22Rv1 (cell line): ENCODE measurements around the gene HPS3.
A peak's percentile ranks its signal among the peaks of the same experiment; 100 is the strongest.

ENCODE experiments used
- H3K27ac ChIP-seq: fragments of 450-650 bp; 2 replicates; pipeline ENCODE4 v1.5.1; 2017
- ZFX ChIP-seq: fragments of 450-650 bp; IDR thresholded peaks from 2 replicates; pipeline ENCODE4 v1.6.1; 2017; ENCODE audit warnings: antibody characterized with exemption, borderline replicate concordance
- TF ChIP-seq, protein P1 (sequence below): fragments of 450-650 bp; IDR thresholded peaks from 2 replicates; pipeline ENCODE4 v1.5.1; 2017; ENCODE audit warnings: mild to moderate bottlenecking

HPS3 gene

DNA sequence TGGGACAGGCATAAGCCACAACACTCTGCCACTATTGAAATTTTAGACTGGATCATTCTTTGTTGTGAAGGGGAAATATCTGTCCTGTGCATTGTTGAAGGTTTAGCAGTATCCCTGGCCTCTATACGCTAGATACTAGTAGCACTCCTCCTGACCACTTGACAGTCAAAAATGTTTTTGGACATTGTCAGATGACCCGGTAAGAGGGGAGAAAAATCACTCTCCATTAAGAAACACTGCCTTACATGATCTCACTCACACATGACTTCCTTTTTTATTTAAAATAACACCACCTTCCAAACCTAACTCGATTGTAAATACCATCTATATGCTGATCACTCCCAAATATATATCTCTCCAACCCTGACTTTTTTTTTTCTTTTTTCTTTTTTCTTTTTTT, 27.8 kb upstream of the HPS3 start:
- TF ChIP-seq, protein P1, sequence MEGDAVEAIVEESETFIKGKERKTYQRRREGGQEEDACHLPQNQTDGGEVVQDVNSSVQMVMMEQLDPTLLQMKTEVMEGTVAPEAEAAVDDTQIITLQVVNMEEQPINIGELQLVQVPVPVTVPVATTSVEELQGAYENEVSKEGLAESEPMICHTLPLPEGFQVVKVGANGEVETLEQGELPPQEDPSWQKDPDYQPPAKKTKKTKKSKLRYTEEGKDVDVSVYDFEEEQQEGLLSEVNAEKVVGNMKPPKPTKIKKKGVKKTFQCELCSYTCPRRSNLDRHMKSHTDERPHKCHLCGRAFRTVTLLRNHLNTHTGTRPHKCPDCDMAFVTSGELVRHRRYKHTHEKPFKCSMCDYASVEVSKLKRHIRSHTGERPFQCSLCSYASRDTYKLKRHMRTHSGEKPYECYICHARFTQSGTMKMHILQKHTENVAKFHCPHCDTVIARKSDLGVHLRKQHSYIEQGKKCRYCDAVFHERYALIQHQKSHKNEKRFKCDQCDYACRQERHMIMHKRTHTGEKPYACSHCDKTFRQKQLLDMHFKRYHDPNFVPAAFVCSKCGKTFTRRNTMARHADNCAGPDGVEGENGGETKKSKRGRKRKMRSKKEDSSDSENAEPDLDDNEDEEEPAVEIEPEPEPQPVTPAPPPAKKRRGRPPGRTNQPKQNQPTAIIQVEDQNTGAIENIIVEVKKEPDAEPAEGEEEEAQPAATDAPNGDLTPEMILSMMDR = no peak
- TF ChIP-seq ZFX = no peak
- H3K27ac ChIP-seq = no peak overlapping the region

- no peak for TF ChIP-seq ZFX
- TF ChIP-seq, protein P1 = no peak
- no peak overlapping the region for H3K27ac ChIP-seq
Measured at GRCh38 chr3:149104484-149104883, 25.0 kb upstream of the HPS3 start.

DNA sequence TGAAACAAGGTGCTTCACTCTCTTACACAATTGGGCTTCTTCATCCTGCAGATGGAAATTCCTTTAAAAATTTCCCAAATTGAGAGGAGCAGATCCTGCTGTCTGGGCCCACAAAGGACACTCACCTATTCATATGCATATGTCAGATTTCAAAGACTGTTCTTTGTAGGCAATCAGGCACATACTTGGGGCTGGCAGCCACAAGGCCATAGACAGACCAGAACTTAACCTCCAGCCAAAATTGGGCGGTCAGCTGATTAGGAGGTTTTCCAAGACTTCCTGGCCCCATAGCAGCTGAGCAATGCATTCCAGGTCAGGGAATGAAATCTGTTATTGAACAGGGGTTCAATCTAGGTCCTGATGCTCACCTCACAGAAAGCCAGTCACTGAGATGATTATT, 15.0 kb upstream of the HPS3 start:
- no peak overlapping the region for H3K27ac ChIP-seq
- TF ChIP-seq, protein P1 = no peak
- no peak for TF ChIP-seq ZFX

GRCh38 chr3:149115114-149115513, 14.3 kb upstream of the HPS3 start:
- TF ChIP-seq, protein P1 = no peak
- TF ChIP-seq ZFX = no peak
- H3K27ac ChIP-seq = no peak overlapping the region

DNA sequence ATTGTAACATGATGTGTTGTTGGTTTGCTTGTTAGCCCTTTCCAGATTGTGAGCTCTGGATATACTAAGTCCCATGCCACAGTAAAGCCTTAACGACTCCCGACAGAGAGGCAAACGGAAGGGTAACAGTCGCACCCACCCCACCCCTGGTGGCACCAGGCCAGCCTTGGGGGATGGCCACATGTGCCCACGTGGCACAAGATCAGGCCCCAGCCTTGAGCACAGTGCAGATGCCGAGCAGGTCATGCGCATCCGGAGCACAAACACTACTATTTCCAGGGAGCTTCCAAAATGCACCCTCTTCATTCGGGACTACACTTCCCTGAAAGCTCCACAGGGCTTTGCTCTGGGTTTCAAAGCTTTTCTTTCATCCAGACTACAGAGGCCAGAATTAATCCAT, 10.7 kb upstream of the HPS3 start:
- no peak for TF ChIP-seq ZFX
- TF ChIP-seq, protein P1 = no peak
- no peak overlapping the region for H3K27ac ChIP-seq

GRCh38 chr3:149119466-149119865, 10.0 kb upstream of the HPS3 start:
- TF ChIP-seq, protein P1 = no peak
- no peak for TF ChIP-seq ZFX
- H3K27ac ChIP-seq = no peak overlapping the region

DNA sequence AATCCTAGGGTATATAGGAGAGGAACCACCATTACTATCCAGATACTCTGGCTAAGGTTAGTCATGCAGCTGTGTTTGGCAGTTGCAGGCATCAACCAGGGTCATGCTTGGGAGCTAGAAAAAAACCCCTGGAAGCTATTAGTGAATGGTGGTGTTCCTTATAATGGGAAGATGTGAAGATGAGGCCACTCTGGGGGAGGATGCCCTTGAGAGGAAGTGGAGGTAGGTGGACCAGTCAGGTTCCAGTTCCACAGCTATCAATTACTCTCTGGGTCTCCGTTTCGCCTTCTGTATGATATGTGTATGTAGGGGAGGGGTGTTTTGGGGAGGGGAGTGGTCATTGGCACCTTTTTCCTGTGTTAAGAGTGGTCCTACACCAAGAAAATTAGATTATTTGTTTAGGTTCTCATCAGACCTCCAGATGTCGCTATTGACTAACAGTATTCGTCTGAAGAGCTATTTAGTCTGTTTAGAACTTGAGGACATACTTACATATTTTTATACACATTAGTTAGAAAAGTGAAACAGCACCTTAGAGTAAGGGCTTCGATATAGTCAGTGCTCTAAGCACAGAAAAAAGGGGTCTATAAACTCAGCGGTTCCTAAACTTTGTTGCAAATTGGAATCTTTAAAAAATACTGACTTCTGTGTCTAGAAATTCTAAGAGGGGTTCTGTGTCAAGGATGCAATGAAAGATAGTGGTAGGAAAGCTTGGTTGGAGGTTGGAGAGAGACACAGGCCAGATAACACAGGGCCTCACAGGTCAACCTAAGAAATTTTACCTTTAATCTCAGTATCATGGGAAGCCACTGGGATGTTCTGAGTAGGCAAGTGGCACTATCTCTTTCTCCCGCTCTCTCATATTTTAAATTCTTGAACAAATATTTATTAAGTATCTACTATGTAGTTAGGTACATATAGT, 9.1 kb upstream of the HPS3 start:
- no peak overlapping the region for H3K27ac ChIP-seq
- no peak for TF ChIP-seq ZFX
- TF ChIP-seq, protein P1 = peak; percentile 68
